SH-SY5Y (cell line): ENCODE measurements around the gene KLRF1.

Experiments used
- GATA2 ChIP-seq: IDR thresholded peaks from 2 replicates; pipeline ENCODE4 v1.6.1; 2011; ENCODE audit warnings: mild to moderate bottlenecking, low read depth, low read length
- GATA3 ChIP-seq: IDR thresholded peaks from 2 replicates; pipeline ENCODE4 v1.6.1; 2011; ENCODE audit warnings: low read depth, mild to moderate bottlenecking, low read length, moderate library complexity

DNA sequence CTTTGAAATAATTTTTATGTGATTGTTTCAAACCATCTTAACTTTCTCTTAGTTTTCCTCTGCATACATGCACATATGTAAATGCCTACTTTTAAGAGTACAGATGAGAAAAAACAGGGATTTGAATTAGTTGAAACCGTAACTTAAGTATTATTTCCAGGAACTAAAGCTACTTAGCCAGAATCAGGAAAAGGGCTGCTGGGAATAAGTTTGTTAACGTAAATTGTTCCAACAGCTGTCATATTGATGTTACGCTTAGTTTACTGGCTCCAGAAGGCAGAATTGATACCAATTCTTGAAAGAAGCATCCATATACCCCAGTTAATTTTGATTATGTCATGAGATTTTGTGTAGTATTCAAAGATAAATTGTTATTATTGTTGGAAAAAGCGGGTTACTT is 17.9 kb upstream of the KLRF1 start:
- no peak for TF ChIP-seq GATA2
- TF ChIP-seq GATA3, result no peak
